Activated CD8-positive, alpha-beta memory T cell treated with anti-CD3 and anti-CD28 coated beads for 4 hours (primary cell): ENCODE data around the gene SIDT1.

Experiments
- DNase-seq, 2 donors: peaks; one replicate each; pipeline ENCODE4 v3.0.0-alpha.2; 2020; ENCODE audit warnings: low read depth in 2 of 2

SIDT1 gene

DNA sequence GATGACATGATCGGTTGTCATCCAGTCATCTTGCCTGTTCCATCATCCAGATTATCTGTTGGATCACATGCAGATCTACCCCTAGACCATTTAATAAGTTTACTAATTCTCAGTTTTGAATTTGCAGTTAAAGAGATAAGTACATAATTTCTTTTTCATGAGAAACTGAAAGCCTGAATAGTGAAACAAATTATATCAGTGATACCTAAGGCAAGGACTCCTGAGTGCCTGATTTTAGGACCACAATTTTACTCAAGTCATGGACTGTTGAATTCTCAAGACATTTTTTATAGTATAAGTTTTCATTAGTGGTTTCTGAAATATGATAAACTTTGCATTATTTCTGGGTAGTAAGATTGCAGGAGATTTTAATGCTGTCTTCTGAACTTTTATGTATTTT, 13.2 kb downstream of the SIDT1 start:
- no peak for DNase-seq

DNA sequence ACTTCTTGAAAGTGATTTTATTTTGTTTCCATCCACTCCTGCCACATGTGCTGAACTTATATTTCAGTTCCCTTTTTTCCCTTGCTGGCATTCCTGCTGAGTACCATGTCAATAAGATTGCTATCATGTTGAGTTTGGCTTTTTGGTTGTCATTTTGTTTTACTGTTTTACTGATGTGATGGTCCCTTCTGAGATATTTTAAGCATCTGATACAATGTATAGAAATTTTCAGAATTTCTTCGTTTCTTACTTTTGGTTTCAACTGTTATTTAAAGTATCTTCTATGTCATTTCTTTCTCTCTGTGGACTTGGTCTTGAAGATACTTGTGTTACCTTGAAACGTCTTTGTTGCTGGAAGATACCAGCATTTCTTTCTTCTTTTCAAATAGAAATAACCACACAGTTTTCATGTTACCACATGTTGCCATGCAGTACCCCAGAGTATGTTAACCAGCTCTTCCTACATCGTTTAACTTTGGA, 14.1 kb downstream of the SIDT1 start:
- no peak for DNase-seq

DNA sequence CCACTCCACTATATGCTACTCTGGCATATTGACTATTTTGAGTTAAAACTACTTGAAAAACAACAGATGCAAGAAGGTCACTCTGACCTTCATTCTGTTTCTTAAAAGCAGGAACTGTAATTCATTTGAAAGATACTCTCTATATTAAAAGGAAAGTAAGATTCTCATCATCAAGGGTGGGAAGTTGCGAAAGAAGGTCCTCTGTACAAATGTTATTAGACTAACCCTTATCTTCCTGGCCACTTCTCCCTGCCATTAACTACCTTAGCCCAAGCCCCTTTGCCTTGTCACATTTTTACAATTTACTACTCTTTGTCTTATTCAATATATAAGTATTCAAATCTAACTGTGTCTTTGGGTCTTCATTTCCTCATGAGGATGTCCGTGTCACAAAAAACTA, 16.1 kb downstream of the SIDT1 start:
- no peak for DNase-seq

DNA sequence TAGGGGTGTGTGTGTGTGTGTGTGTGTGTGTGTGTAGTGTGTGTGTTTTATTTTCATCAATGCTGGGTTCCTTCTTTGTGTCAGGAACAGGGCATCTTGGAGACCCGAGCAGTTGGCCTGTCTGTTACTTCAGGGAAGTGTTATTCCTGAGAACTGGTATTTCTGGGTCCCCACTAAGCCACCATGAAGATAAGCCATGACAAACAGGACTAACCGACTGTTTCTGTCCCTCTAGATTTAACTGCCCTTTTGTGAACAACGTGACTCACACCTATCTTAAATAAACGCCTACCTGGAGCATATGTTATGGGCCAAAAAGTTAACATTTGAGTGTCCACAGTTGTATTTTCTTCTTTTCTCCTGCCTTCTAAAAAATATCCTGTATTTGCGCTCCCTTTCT, 19.5 kb downstream of the SIDT1 start:
- DNase-seq: no peak

DNA sequence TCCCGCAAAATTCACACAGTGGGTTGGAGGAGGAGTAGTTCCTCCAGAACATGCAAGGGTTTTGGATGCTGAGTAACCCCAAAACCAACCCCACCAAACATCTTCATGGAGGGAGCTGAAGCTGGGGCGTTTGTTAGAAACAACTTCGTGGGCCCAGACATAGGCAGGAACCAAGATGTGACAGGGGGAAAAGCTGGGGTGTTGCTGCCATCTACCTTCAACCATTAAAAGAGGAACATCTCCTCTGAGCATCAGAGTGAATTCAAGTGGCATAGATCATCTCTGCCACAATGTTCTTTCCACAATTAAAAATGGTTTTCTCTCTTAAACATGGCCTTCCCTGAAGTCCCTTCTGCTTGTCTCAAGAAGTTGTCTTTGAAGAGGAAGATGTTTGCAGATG, 20.5 kb downstream of the SIDT1 start:
- no peak for DNase-seq

DNA sequence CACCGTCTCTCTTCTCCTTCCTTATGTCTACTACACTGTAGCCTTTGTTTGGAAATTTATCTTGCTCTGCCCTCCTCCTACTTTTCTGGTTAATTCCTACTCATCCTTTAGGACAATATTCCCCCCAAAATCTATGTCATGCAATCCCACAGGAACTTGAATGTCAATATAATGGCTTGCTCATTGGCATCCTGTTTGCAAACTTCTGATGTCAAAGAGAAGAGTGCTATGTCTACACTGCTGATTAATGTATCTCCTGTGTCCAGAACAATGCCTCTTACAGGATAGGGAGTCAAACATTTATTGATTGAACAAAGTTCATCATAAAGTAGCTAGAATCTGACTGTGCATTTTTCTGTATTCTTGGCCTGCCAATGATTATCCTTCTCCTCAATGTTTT, 22.8 kb downstream of the SIDT1 start:
- DNase-seq: no peak

DNA sequence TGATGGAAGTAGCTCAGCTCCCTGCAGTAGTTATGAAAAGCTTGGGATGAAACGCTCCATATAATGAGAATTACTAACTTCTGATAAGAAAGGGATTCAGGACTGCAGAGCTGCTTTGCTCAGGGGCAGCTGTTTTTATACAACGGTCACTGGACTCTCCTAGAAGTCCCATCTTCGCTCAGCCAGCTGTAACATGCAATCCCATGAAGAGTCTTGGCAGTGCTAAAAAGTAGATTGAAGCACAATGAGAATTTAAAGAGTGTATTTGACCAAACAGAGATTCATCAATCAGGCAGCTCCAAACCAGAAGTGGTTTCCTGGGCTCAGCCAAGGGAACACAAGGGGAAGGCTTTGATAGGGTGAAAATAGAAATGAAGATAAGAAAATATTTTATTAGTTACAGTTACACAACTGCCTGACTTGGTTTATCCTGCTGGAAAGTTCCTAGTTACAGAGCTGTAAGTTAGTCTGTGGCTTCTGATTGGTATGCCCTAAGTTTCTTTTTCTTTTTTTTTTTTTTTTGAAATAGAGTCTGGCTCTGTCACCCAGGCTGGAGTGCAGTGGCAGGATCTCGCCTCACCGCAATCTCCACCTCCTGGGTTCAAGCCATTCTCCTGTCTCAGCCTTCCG, 24.1 kb downstream of the SIDT1 start:
- DNase-seq: no peak

DNA sequence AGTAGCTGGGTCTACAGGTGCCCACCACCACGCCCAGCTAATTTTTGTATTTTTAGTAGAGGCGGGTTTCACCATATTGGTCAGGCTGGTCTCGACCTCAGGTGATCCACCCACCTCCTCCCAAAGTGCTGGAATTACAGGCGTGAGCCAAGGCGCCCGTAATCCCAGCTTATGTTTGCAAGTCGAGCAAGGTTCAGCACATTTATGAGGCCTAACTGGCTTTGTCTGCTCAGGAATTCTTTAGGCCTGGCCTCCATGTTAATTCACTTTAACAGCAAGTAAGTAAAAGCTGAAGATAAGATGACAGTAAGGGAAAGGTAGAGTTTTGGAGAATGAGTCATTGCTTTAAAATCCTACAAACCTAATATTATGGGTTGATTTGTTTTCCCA, 24.6 kb downstream of the SIDT1 start:
- DNase-seq: no peak

DNA sequence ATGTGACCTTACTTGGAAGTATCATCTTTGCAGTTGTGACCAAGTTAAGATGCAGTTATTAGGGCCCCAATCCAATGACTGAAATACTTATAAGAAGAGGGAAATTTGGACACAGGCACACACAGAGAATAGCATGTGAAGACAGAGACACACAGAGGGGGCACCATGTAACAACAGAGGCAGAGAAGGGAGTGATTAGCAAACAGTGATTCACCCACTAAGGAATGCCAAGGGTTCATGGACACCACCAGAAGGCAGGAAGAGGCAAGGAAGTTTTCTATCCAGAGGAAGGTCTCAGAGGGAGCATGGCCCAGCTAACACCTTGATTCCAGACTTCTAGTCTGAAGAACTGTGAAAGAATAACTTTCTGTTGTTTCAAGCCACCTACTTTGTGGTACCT, 25.0 kb downstream of the SIDT1 start:
- no peak for DNase-seq

DNA sequence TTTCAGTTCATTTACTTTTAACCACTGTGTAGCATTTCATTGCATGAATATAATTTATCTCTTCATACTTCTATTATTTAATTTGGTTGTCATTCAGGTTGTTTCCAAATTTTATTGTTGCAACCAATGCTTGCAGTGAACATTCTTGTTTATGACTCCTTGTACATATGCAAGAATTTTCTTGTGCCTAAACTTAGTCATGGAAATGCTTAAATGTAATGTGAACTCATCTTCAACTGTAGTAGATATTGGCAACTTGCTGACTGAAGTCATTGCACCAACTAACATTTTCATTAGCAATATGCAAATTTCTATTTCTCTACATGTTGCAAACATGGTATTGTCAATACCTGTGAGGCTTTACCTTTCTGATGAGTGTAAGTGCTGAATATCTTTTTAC, 26.7 kb downstream of the SIDT1 start:
- no peak for DNase-seq

DNA sequence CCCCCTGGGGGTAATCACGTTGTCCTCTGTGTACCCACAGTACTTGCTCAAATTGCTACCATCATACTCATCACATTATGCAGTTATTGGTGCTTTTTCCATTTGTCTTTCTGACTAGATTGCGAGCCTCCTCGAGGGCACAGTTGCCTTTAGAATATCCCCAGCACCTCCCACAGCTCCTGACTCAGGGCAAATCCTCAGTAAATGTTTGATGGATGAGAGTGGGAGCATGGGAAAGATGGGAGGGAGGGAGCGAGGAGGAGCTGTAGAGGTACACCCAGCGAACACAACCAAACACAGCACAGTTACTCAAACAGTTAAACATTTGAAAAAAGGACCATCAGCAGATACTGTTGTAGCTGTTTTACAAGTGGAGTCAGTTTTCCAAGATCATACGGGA, 27.9 kb downstream of the SIDT1 start:
- no peak for DNase-seq

DNA sequence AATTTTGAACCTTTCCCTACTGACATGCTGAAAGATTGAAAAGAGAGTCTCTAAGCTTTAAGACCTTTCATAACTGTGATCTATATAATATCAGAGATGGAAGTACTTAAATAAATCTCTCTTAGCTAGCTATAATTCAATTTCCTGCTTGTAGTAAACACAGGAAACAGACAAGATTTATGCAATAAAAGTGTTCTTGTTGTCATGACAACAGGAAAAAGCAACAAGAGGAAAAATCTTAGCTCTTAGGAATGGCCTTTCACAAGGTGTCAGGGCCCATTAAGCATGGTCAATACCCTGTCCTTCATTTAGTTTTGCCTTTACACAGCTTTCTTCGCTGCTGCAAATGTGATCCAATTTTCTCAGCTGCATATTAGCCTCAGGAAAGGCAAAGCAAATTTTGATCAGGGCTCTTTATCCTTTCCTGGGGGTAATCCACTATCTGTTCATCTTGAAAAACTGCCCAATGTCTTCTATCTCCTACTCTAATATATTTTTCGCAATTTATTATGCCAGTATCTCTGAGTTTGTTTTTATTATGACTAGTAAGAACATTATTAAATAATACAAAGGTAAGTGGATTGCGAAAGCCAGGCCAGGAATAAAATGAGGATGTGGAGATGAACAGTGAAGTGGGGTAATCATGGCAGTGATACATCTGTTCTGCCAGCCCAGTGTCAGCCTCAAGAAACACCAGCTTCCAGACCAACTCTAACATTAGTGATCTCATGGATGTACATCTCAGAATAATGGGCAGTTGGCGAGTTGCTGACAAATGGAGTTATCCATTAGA, 28.7 kb downstream of the SIDT1 start:
- DNase-seq: no peak

DNA sequence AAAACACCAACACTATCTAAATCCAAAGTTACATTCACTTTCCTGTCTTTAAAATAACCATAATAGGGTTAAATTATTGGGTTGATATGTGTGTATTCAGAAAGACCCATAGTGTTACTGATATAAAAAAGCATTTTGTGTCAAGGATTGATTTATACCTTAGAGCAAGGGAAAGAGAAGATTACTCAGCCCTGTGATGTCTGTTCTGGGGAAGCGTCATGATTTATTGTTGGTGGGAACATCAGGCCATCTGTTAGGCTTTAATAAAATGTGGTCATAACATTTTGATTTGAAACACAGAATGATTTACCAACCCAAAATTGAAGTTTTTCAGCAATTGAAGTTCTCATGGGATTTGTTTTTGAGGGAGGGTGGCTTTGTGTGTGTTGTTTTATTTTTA, 33.2 kb downstream of the SIDT1 start:
- no peak for DNase-seq

DNA sequence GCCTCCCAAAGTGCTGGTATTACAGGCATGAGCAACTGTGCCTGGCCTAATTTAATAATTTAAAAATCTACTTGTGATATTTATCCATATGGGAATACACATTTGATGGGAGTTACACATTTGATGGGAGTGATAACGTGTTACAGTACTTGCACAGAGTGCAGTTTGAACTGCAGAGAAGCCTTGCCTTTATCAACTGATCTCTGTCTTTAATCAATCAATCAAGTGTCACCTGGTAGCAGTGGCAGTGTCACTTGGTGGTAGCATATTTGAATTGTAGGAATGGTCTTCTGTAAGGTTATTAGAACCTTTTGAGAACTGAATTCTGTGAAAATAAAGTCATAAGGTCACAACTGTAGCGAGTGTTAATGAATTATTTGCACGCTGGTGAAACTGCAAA, 37.8 kb downstream of the SIDT1 start:
- DNase-seq: no peak

DNA sequence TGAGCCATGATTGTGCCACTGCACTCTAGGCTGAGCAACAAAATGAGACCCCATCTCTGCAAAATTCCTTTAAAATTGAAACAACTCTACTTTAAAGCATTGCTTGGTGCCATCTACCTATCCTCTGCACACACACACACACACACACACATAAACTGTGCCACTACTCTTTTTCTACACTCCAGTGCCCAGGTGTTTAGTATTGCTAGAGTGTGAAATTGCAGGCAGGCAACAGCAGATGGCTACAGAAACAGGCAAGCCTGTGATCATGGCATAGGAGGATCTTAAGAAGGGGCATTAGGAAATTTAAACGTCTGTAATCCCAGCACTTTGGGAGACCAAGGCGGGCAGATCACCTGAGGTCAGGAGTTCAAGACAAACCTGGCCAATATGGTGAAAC, 39.0 kb downstream of the SIDT1 start:
- no peak for DNase-seq

DNA sequence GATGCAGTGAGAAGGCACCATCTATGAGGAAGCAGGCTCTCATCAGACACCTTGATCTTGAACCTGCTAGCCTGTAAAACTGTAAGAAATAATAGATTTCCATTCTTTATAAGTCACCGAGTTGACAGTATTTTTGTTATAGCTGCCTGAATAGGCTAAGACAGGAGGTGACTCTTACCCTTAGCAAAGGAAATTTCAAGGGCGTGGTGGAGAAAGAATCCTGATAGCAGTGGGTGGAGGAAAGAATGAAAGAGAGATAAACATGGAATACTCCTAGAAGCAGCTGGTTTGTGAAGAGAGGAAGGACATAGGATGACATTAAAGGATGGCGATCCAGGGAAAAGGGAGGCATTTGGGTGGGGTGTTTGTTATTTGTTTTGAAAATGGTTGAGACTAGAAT, 41.4 kb downstream of the SIDT1 start:
- no peak for DNase-seq

DNA sequence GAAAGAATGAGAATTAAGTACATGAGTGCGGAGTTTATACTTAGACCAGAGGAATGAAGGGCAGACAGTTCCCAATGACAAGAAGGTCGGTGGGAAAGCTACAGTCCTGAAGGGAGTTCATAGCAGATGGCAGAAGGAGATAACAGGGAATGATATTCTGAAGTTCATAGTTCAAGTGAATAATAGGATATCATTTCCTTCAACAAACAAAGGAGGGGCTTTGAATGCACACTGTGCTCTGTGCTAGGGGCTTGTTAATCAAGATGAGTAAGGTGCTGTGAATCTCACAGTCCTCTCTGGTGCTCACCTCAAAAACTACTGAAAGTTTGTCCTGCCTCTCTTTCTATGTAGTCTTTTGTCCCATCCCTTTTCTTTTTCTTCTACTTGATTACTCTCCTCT, 41.9 kb downstream of the SIDT1 start:
- DNase-seq: no peak

DNA sequence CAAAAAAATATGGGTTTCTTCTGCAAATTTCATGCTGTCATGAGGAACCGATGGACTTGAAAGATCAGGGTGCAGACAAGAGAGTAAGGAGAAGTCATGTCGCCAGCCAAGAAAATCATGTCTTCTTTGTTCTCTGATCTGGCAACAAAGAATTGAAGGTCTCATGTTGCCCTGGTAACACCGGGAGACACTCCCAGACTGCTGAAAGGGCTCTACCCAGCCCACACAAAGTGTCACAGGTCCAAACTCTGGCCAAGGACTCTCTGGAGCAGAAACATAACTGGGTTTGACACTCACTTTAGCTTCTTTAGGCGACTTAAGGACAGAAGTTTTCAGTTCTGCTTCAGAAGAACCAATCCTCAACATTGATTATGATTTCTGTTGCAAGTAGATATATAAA, 42.9 kb downstream of the SIDT1 start:
- no peak for DNase-seq

DNA sequence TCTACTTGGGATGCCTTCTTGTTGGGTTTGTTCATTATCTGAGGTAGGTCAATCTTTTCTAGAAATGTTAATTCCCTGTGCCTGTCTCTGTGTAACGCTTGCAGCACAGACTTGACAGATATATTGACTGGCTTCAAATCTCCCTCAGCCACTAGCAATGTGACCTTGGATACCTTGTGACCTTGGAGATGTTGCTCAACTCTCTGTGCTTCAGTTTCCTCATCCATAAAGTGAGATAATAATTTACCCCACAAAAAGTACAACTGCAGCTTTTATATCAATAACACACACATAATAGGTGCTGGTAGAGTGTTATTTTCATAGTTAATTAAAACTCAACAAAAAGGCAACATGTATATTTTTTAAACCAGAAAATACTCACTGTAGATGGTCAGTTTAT, 52.9 kb downstream of the SIDT1 start:
- no peak for DNase-seq

DNA sequence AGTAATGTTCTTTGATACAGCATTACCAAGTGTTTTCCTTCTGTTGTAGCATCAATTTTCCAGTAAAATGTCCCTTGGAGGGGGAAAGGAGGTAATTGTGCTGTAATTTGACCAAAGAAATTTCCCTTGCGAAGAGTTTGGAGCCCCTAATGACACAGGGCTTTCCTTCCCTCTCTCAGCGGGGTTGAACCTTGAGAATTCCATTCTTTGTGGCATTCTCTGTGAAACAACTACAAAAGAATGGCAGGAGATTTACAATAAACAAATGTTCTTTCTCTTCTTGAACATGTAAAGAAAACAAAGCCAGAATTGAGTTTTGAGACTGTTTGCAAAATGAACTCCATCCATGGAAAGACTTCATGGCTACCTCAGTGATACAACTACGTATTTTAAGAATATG, 53.4 kb downstream of the SIDT1 start:
- DNase-seq: no peak

DNA sequence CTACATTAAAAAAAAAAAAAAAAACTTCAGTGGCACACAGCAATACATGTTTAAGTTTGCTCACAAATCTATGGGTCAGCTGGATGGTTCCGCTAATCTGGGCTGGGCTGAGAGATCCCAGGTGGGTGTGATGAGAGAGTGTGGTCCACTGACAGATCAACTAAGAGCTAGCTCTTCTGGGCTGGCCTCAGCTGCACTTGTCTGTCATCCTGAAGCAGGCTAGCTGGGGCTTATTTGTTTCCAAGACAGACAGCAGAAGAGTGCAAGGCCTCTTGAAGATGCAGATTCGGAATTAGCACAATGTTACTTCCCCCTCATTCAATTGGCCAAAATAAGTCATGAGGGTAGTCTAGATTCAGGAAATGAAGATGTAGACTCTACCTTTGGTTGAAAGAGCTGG, 56.5 kb downstream of the SIDT1 start:
- no peak for DNase-seq

DNA sequence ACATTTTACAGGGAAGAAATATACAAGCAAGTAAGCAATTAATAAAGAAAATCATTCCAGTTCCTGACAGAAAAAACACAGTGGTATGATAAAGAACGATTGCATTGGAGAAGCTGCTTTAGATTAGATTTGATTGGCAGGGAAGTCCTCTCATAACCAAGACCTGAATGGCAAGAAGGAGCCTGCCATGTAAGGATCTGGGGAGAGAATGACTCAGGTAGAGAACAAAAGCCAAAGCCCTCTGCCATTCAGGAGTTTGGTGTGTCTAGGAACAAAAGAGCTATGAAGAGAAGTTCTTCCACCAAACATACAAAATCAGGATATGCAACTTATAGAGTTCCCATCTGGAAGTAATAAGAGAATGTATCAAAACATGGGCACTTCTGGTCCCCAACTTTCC, 57.6 kb downstream of the SIDT1 start:
- DNase-seq: no peak

DNA sequence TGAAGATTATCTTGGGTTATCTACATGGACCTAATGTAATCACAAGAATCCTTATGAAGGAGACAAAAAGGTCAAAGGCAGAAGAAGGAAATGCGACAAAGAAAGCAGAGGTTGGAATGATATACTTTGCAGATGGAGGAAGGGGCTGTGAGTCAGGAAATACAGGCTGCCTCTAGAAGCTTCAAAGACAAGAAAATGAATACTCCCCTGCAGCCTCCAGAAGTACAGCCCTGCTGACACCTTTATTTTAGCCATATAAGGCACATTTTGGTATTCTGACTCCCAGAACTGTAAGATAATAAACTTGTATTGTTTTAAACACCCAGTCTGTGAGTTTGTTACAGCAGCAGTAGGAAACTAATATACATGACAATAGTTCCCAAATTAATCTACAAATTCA, 58.6 kb downstream of the SIDT1 start:
- no peak for DNase-seq

DNA sequence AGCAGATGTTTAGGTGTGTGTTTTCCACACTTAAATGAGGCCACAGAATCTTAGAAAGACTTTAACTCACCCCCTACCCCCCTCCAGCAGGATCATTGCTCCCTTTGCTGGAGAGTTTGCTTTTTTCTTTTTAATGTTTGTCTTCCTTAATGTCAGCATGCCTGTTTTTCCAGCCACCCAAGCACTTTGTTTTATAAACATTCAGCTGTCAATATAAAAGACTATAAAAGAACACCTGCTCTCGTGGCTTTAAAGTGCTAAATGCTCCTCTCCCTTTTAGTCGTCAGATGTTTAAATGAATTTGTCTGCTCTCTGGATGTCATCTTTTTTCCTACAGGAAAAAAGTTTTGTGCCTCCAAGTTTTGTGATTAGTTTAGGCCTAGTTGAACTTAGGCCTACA, 61.7 kb downstream of the SIDT1 start:
- no peak for DNase-seq
